HepG2 (cell line): ENCODE data around the gene TK2. TPM values are rescaled to one million over a fixed set of nuclear protein-coding genes. Genes with fewer than 3 reads are reported as not detected.

ENCODE experiments used
- ATF3 ChIP-seq: sonication (generic); formaldehyde crosslinking; IDR thresholded peaks from 2 replicates; pipeline ENCODE4 v1.4.0; 2020; ENCODE audit warnings: missing genetic modification reagents
- CBX1 ChIP-seq: IDR thresholded peaks from one replicate; pipeline ENCODE4 v1.6.1; 2016; ENCODE audit warnings: antibody characterized with exemption, low read depth
- CBX2 ChIP-seq, 2 experiments: fragments of 200-600 bp in 1 of 2; sonication (generic); formaldehyde crosslinking in 1 of 2; IDR thresholded peaks; 2 replicates each; pipeline versions ENCODE4 v1.7.0 to v1.8.1; 2018 to 2022; ENCODE audit warnings: low read depth in 2 of 2, low read length in 1 of 2, mild to moderate bottlenecking in 1 of 2, missing genetic modification reagents in 1 of 2
- GLI4 ChIP-seq: sonication (generic); formaldehyde crosslinking; IDR thresholded peaks from 2 replicates; pipeline ENCODE4 v1.5.1; 2020; ENCODE audit warnings: missing genetic modification reagents, mild to moderate bottlenecking, moderate library complexity, borderline replicate concordance
- PAXIP1 ChIP-seq: sonication (generic); formaldehyde crosslinking; conservative IDR thresholded peaks from 2 replicates; pipeline ENCODE4 v1.4.0; 2020; ENCODE audit warnings: mild to moderate bottlenecking, missing genetic modification reagents, moderate library complexity
- PBX2 ChIP-seq: IDR thresholded peaks from 2 replicates; pipeline ENCODE4 v1.6.1; 2016; ENCODE audit warnings: control low read depth
- PRMT3 ChIP-seq: sonication (generic); formaldehyde crosslinking; IDR thresholded peaks from 2 replicates; pipeline ENCODE4 v1.8.1; 2022; ENCODE audit warnings: low read depth, mild to moderate bottlenecking, moderate library complexity, missing genetic modification reagents, borderline replicate concordance
- RXRB ChIP-seq: IDR thresholded peaks from 2 replicates; pipeline ENCODE4 v1.6.1; 2016; ENCODE audit warnings: borderline replicate concordance, missing genetic modification reagents, missing compliant biosample characterization
- SAP130 ChIP-seq: IDR thresholded peaks from 2 replicates; pipeline ENCODE4 v1.6.1; 2016; ENCODE audit warnings: low read depth
- SKI ChIP-seq: fragments of 450-650 bp; IDR thresholded peaks from one replicate; pipeline ENCODE4 v1.6.1; 2018; ENCODE audit warnings: mild to moderate bottlenecking; ENCODE audit not compliant: partially characterized antibody
- SKIL ChIP-seq: sonication (generic); formaldehyde crosslinking; IDR thresholded peaks from 2 replicates; pipeline ENCODE4 v1.8.0; 2022; ENCODE audit warnings: missing genetic modification reagents, mild to moderate bottlenecking, moderate library complexity, borderline replicate concordance
- SOX5 ChIP-seq: IDR thresholded peaks from 2 replicates; pipeline ENCODE4 v1.6.1; 2016; ENCODE audit warnings: borderline replicate concordance
- SP1 ChIP-seq, 2 experiments: fragments of 450-650 bp in 1 of 2; sonication (generic) in 1 of 2; formaldehyde crosslinking in 1 of 2; IDR thresholded peaks; 2 replicates each; pipeline versions ENCODE4 v1.4.0 to v1.6.1; 2016 to 2020; ENCODE audit warnings: missing genetic modification reagents in 1 of 2
- SP4 ChIP-seq: sonication (generic); formaldehyde crosslinking; IDR thresholded peaks from 2 replicates; pipeline ENCODE4 v1.8.1; 2023; ENCODE audit warnings: mild to moderate bottlenecking, missing genetic modification reagents
- SRSF1 ChIP-seq: fragments of 200-400 bp; formaldehyde crosslinking; optimal IDR thresholded peaks from 2 replicates; pipeline ENCODE3; 2017; ENCODE audit warnings: mild to moderate bottlenecking, low read depth, low read length, moderate library complexity
- TGIF2 ChIP-seq: IDR thresholded peaks from 2 replicates; pipeline ENCODE4 v1.6.1; 2016; ENCODE audit warnings: control low read depth, missing compliant biosample characterization
- THAP9 ChIP-seq: sonication (generic); formaldehyde crosslinking; IDR thresholded peaks from 2 replicates; pipeline ENCODE4; 2020; ENCODE audit warnings: missing genetic modification reagents, mild to moderate bottlenecking, borderline replicate concordance
- ZNF331 ChIP-seq: sonication (generic); formaldehyde crosslinking; IDR thresholded peaks from 2 replicates; pipeline ENCODE4 v1.4.0; 2020; ENCODE audit warnings: missing genetic modification reagents
- polyA plus RNA-seq, 8 experiments: library from polyadenylated mRNA; depleted of rRNA in 3 of 8; stranded (reverse) in 7 of 8; unstranded in 1 of 8; fragments of >200 nt; fragmentation: Illumina TruSeq in 4 of 8; extraction: Trizol in 4 of 8; gene quantifications; 2 replicates each; pipeline versions ENCODE4 v1.2.1 to v1.2.3, GENCODE V29; 2011 to 2016; ENCODE audit warnings: low read depth in 4 of 8, missing spikeins in 1 of 8, mixed read lengths in 1 of 8; ENCODE audit not compliant: insufficient read depth in 1 of 8
- total RNA-seq, 5 experiments: library from RNA; depleted of rRNA; stranded (reverse); fragments of >200 nt; fragmentation: Illumina TruSeq; extraction: Trizol; gene quantifications; 2 replicates each; pipeline ENCODE4 v1.2.3, GENCODE V29; 2016; ENCODE audit warnings: low read depth in 1 of 5

TK2 gene
- total and polyA plus RNA-seq, 2 of the 13 experiments (the other 11 are each of a cell fraction or from before 2014, with no cell fraction given) = 18.7 to 21.0 TPM

GRCh38 chr16:66513111-66513723 is 36.7 kb downstream of the TK2 start (continued):
- TF ChIP-seq PAXIP1 (CRISPR knock-in tag) = no peak; the same call in 1 of the 2 replicates
- peak; percentile 77 for TF ChIP-seq ATF3 (CRISPR knock-in tag)
- no peak for TF ChIP-seq PBX2 (CRISPR knock-in tag)
- TF ChIP-seq SKI = peak; percentile 70
- 0 out of 2 replicates have a peak, but pooled peaks have one; percentile 34 for TF ChIP-seq SP4
- TF ChIP-seq RXRB (CRISPR knock-in tag) = peak; percentile 72
- peak; percentile 75 for TF ChIP-seq TGIF2
- no peak for TF ChIP-seq SRSF1
- TF ChIP-seq CBX1 = peak; percentile 51
- TF ChIP-seq GLI4 (CRISPR knock-in tag) = no peak
- TF ChIP-seq ZNF331 (CRISPR knock-in tag) = no peak
- TF ChIP-seq SAP130 (CRISPR knock-in tag) = peak; percentile 84
- peak; percentile 83 for TF ChIP-seq SKIL
- TF ChIP-seq PRMT3 (CRISPR knock-in tag) = no peak
- TF ChIP-seq CBX2 (IDR thresholded peaks at IDR 0.05; ENCODE audit: low read depth, low read length) = no peak
- 0 out of 2 replicates have a peak, but pooled peaks have one; percentile 23 for TF ChIP-seq CBX2 (CRISPR knock-in tag; IDR thresholded peaks at IDR 0.05; ENCODE audit: low read depth)
- peak; percentile 98 for TF ChIP-seq SOX5 (CRISPR knock-in tag)
- TF ChIP-seq SP1 (IDR thresholded peaks at IDR 0.05) = no peak
- TF ChIP-seq SP1 (CRISPR knock-in tag; IDR thresholded peaks at IDR 0.05) = no peak
- TF ChIP-seq THAP9 = no peak
